HepG2 (cell line): Measurements from ENCODE around the gene RPS6KA5. TPM values are rescaled to one million over a fixed set of nuclear protein-coding genes. Genes with fewer than 3 reads are reported as not detected.

Source experiments
- ATAC-seq: fragments of 200-7000 bp; cut with Tn5 transposase; 3 replicates; pipeline ENCODE4 v1.9.1; 2020; ENCODE audit warnings: mild to moderate bottlenecking, moderate library complexity
- BruUV-seq: library from RNA; stranded (reverse); fragments of 400-500 nt; replicated peaks from 2 replicates; lab custom pipeline; 2021; lab: Mats Ljungman, UMichigan
- CTCF ChIA-PET: fragments of 300-600 bp; formaldehyde crosslinking; extraction: SDS; loops from one replicate; lab custom pipeline; 2021; ENCODE audit warnings: low total read pairs, inconsistent platforms, low intra/inter-chr PET ratio; lab: Yijun Ruan, JAX
- POLR2A ChIA-PET: fragments of 350-600 bp; sonication (Branson Sonifier 250); formaldehyde crosslinking; loops from one replicate; lab custom pipeline; 2020; ENCODE audit warnings: antibody characterized with exemption, inconsistent platforms; lab: Yijun Ruan, JAX
- DNase-seq: peaks from one replicate; pipeline ENCODE4 v3.0.0-alpha.2; 2015; ENCODE audit warnings: low spot score
- FAIRE-seq: peaks from 3 replicates; lab custom pipeline; 2011; peaks lifted over from hg19 to GRCh38; lab: Jason Lieb, UNC
- H2AFZ ChIP-seq: one replicate; pipeline ENCODE4 v1.6.1; 2011; ENCODE audit warnings: low read length, inconsistent platforms
- H3K27ac ChIP-seq: fragments of 300-600 bp; 3 replicates; pipeline ENCODE4 v1.8.0; 2011; ENCODE audit warnings: mixed run types, mild to moderate bottlenecking, mixed read lengths, low read length, inconsistent platforms; ENCODE audit not compliant: insufficient read depth; ENCODE audit errors: extremely low read length
- H3K27me3 ChIP-seq, 2 experiments: fragments of 200-600 bp in 1 of 2; 2 replicates in 1 of 2; 3 replicates in 1 of 2; pipeline versions ENCODE4 v1.6.0 to v1.8.0; 2011; ENCODE audit warnings: low read length in 2 of 2, mild to moderate bottlenecking in 2 of 2, moderate library complexity in 2 of 2, inconsistent platforms in 1 of 2; ENCODE audit not compliant: insufficient read depth in 2 of 2, control insufficient read depth in 1 of 2
- H3K36me3 ChIP-seq, 2 experiments: fragments of 200-600 bp in 1 of 2; replicated peaks in 1 of 2; 2 replicates in 1 of 2; 3 replicates in 1 of 2; pipeline versions ENCODE4 v1.5.1 to v1.8.0; 2011; ENCODE audit warnings: low read length in 2 of 2, inconsistent platforms in 1 of 2; ENCODE audit not compliant: insufficient read depth in 2 of 2, control insufficient read depth in 1 of 2
- H3K4me1 ChIP-seq: 2 replicates; pipeline ENCODE4 v1.5.1; 2012; ENCODE audit warnings: low read length, inconsistent platforms; ENCODE audit not compliant: insufficient read depth
- H3K4me2 ChIP-seq: 2 replicates; pipeline ENCODE4 v1.6.0; 2011; ENCODE audit warnings: low read depth, low read length, inconsistent platforms
- H3K4me3 ChIP-seq, 3 experiments: fragments of 200-600 bp in 1 of 3; sonication (generic), shearing (Covaris generic) in 1 of 3; replicated peaks in 1 of 3; 2 replicates each; pipeline ENCODE4 v1.5.1; 2011 to 2016; ENCODE audit warnings: low read length in 3 of 3, inconsistent platforms in 2 of 3, low read depth in 2 of 3, mild to moderate bottlenecking in 2 of 3, control low read depth in 1 of 3, mixed read lengths in 1 of 3; ENCODE audit not compliant: insufficient read depth in 1 of 3
- H3K79me2 ChIP-seq: one replicate; pipeline ENCODE4 v1.6.1; 2011; ENCODE audit warnings: low read length, inconsistent platforms; ENCODE audit not compliant: insufficient read depth
- H3K9ac ChIP-seq: 2 replicates; pipeline ENCODE4 v1.6.0; 2011; ENCODE audit warnings: mild to moderate bottlenecking, low read depth, low read length, inconsistent platforms; ENCODE audit not compliant: insufficient read depth
- H3K9me3 ChIP-seq: 2 replicates; pipeline ENCODE4 v1.5.1; 2012; ENCODE audit warnings: mild to moderate bottlenecking, low read length
- H4K20me1 ChIP-seq: 2 replicates; pipeline ENCODE4 v1.6.0; 2011; ENCODE audit warnings: inconsistent platforms, mild to moderate bottlenecking, low read length, moderate library complexity; ENCODE audit not compliant: insufficient read depth
- BRCA1 ChIP-seq: sonication (generic); formaldehyde crosslinking; IDR thresholded peaks from 2 replicates; pipeline ENCODE4 v1.4.0; 2020; ENCODE audit warnings: missing genetic modification reagents
- HNRNPH1 ChIP-seq: fragments of 200-400 bp; formaldehyde crosslinking; optimal IDR thresholded peaks from 2 replicates; pipeline ENCODE3; 2017; ENCODE audit warnings: mild to moderate bottlenecking, low read depth, low read length
- PLRG1 ChIP-seq: fragments of 450-650 bp; conservative IDR thresholded peaks from 2 replicates; pipeline ENCODE4 v1.6.1; 2016
- ZBTB42 ChIP-seq: sonication (generic); formaldehyde crosslinking; IDR thresholded peaks from 2 replicates; pipeline ENCODE4 v1.5.0; 2020; ENCODE audit warnings: mild to moderate bottlenecking, missing genetic modification reagents
- ZNF383 ChIP-seq: sonication (generic); formaldehyde crosslinking; IDR thresholded peaks from 2 replicates; pipeline ENCODE4 v1.4.0; 2020; ENCODE audit warnings: missing genetic modification reagents, mild to moderate bottlenecking, borderline replicate concordance
- ZNF44 ChIP-seq: sonication (generic); formaldehyde crosslinking; IDR thresholded peaks from 2 replicates; pipeline ENCODE4 v1.5.1; 2020; ENCODE audit warnings: mild to moderate bottlenecking, missing genetic modification reagents
- WGBS: methylation state at CpG from one replicate; pipeline ENCODE4 v1.1.6; 2017; ENCODE audit warnings: low lambda C conversion rate; 5-methylcytosine and 5-hydroxymethylcytosine counted together
- in situ Hi-C: cut with HindIII; loops from 2 replicates; pipeline ENCODE4 v1.10.0; 2017; ENCODE audit warnings: low pct_unique_long_range_greater_than_20kb; ENCODE audit not compliant: extremely low pct_ligation_motif_present
- intact Hi-C: fragments of 100-400 bp; cut with micrococcal nuclease; formaldehyde crosslinking; loops from one replicate; pipeline ENCODE4 v1.10.0; 2022; ENCODE audit not compliant: unreplicated experiment
- polyA plus RNA-seq, 8 experiments: library from polyadenylated mRNA; depleted of rRNA in 3 of 8; stranded (reverse) in 7 of 8; unstranded in 1 of 8; fragments of >200 nt; fragmentation: Illumina TruSeq in 4 of 8; extraction: Trizol in 4 of 8; gene quantifications; 2 replicates each; pipeline versions ENCODE4 v1.2.1 to v1.2.3, GENCODE V29; 2011 to 2016; ENCODE audit warnings: low read depth in 4 of 8, missing spikeins in 1 of 8, mixed read lengths in 1 of 8; ENCODE audit not compliant: insufficient read depth in 1 of 8
- total RNA-seq, 5 experiments: library from RNA; depleted of rRNA; stranded (reverse); fragments of >200 nt; fragmentation: Illumina TruSeq; extraction: Trizol; gene quantifications; 2 replicates each; pipeline ENCODE4 v1.2.3, GENCODE V29; 2016; ENCODE audit warnings: low read depth in 1 of 5
- TF ChIP-seq, protein P1 (sequence below): IDR thresholded peaks from 2 replicates; pipeline ENCODE4 v1.6.1; 2016; ENCODE audit warnings: control low read depth
- TF ChIP-seq, protein P2 (sequence below): sonication (generic); formaldehyde crosslinking; IDR thresholded peaks from 2 replicates; pipeline ENCODE4 v1.4.0; 2020; ENCODE audit warnings: missing genetic modification reagents

Gene RPS6KA5
- total and polyA plus RNA-seq, 2 of the 13 experiments (the other 11 are each of a cell fraction or from before 2014, with no cell fraction given): 0.50 to 0.58 TPM

DNA sequence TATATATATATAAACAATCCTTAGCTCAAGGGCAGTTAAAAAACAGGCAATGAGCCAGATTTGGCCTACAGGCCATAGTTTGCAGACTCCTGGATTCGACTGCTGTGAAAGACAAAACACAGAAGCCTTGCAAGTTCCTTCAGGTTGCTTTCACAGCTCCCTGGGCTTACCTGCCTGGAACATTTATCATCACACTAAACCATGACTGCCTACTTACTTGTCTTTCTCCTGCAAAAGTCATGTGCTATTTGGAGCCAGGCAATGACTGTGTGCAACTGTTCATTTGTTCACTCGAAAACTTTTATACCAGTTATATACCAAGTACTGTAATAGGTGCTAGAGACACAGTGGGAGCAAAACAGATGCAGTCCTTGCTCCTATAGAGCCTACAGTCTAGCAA is 2.2 kb upstream of the RPS6KA5 start:
- no peak for FAIRE-seq
- CTCF ChIA-PET: no interaction called here
- in situ Hi-C loops (no loop called here), intact Hi-C loops (loop anchor here (5.0 to 10.0 kb wide), 3 partner anchors 112 to 1045 kb away; partner anchors contain the start of gene ATXN3)
- H3K4me1 ChIP-seq: peaks cover 44% of the 10 kb centered on the region
- H3K36me3 ChIP-seq: no peaks in the 10 kb centered on the region
- peak overlapping the region; percentile 43; the same call in 1 of the 2 replicates for H3K4me2 ChIP-seq
- no peak overlapping the region for H3K27ac ChIP-seq
- POLR2A ChIA-PET: interaction anchor here (3.5 kb wide), 1 partner anchor 52 kb away, joined by 49 read pairs; the partner anchor contains the start of gene DGLUCY
- 13% methylated on average over 2 of the region's 2 CpGs for WGBS
- TF ChIP-seq ZNF383 (CRISPR knock-in tag): no peak
- TF ChIP-seq, protein P1, sequence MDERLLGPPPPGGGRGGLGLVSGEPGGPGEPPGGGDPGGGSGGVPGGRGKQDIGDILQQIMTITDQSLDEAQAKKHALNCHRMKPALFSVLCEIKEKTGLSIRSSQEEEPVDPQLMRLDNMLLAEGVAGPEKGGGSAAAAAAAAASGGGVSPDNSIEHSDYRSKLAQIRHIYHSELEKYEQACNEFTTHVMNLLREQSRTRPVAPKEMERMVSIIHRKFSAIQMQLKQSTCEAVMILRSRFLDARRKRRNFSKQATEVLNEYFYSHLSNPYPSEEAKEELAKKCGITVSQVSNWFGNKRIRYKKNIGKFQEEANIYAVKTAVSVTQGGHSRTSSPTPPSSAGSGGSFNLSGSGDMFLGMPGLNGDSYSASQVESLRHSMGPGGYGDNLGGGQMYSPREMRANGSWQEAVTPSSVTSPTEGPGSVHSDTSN (CRISPR knock-in tag): no peak
- TF ChIP-seq, protein P2, sequence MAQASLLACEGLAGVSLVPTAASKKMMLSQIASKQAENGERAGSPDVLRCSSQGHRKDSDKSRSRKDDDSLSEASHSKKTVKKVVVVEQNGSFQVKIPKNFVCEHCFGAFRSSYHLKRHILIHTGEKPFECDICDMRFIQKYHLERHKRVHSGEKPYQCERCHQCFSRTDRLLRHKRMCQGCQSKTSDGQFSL: no peak
- no peak for TF ChIP-seq BRCA1 (CRISPR knock-in tag)
- TF ChIP-seq HNRNPH1: no peak
- no peak for TF ChIP-seq ZBTB42 (CRISPR knock-in tag)
- TF ChIP-seq ZNF44: no peak
- no peak for TF ChIP-seq PLRG1
- TF ChIP-seq, all 625 proteins: peak for 0
- Histone ChIP-seq H3K79me2 (no peaks in the 10 kb centered on the region), H2AFZ (no peak overlapping the region), H3K4me3 (no peak overlapping the region), H3K27me3 (no peaks in the 10 kb centered on the region), H3K9me3 (no peaks in the 10 kb centered on the region), H3K9ac (no peak overlapping the region), H4K20me1 (no peaks in the 10 kb centered on the region)
- no TSS peak for BruUV-seq
- DNase-seq (no peak), ATAC-seq (no peak)
